K562 (cell line): ENCODE measurements around the gene C15orf62. TPM values are rescaled to one million over a fixed set of nuclear protein-coding genes. Genes with fewer than 3 reads are reported as not detected.

Experiments used
- BDP1 ChIP-seq: IDR thresholded peaks from 3 replicates; pipeline ENCODE4 v1.6.1; 2011; ENCODE audit not compliant: insufficient read length, insufficient read depth
- BMI1 ChIP-seq: fragments of 150-350 bp; IDR thresholded peaks from 2 replicates; pipeline ENCODE4 v1.6.1; 2014; ENCODE audit warnings: low read length
- CAMTA2 ChIP-seq: fragments of 250-450 bp; sonication (Bioruptor Pico); conservative IDR thresholded peaks from 2 replicates; pipeline ENCODE4 v1.5.1; 2022
- FIP1L1 ChIP-seq: fragments of 200-400 bp; formaldehyde crosslinking; IDR thresholded peaks from 2 replicates; pipeline ENCODE4 v1.6.1; 2018; ENCODE audit warnings: mild to moderate bottlenecking, low read depth, low read length; ENCODE audit not compliant: poor library complexity, severe bottlenecking
- NFYB ChIP-seq: IDR thresholded peaks from 2 replicates; pipeline ENCODE4 v1.6.1; 2011; ENCODE audit warnings: mild to moderate bottlenecking, moderate library complexity; ENCODE audit not compliant: insufficient read length; ENCODE audit errors: extremely low read depth
- ZNF121 ChIP-seq: sonication (generic); formaldehyde crosslinking; conservative IDR thresholded peaks from 2 replicates; pipeline ENCODE4 v1.8.0; 2022; ENCODE audit warnings: missing genetic modification reagents
- ZNF165 ChIP-seq: fragments of 250-450 bp; sonication (Bioruptor Pico); IDR thresholded peaks from 2 replicates; pipeline ENCODE4 v1.4.0; 2020; ENCODE audit warnings: borderline replicate concordance
- ZNF589 ChIP-seq: fragments of 200-800 bp; sonication (Bioruptor generic); IDR thresholded peaks from 2 replicates; pipeline ENCODE4 v1.6.1; 2016; ENCODE audit warnings: low read depth, missing genetic modification characterization, missing compliant biosample characterization
- polyA plus RNA-seq, 8 experiments: library from polyadenylated mRNA; depleted of rRNA in 4 of 8; stranded (reverse) in 5 of 8; unstranded in 3 of 8; fragments of >200 nt; fragmentation: Nextera tagmentation in 2 of 8; fragmentation: Illumina TruSeq in 1 of 8; extraction: Ambion mirVana in 2 of 8; extraction: Trizol in 1 of 8; gene quantifications; 2 replicates each; pipeline versions ENCODE4 v1.2.1 to v1.2.3, GENCODE V29; 2011 to 2014; ENCODE audit warnings: inconsistent platforms in 1 of 8, missing spikeins in 1 of 8
- total RNA-seq, 7 experiments: library from RNA; depleted of rRNA in 6 of 7; stranded (reverse); fragments of >200 nt in 6 of 7; fragmentation: Illumina TruSeq in 2 of 7; extraction: Trizol in 2 of 7; gene quantifications; 2 replicates each; pipeline versions ENCODE4 v1.2.1 to v1.2.3, GENCODE V29; 2011 to 2021; ENCODE audit warnings: low replicate concordance in 1 of 7
- TF ChIP-seq, protein P1 (sequence below): fragments of 450-650 bp; IDR thresholded peaks from 2 replicates; pipeline ENCODE4 v1.6.1; 2016; ENCODE audit warnings: mild to moderate bottlenecking, moderate library complexity
- TF ChIP-seq, protein P2 (sequence below): sonication (generic); formaldehyde crosslinking; IDR thresholded peaks from 2 replicates; pipeline ENCODE4 v1.8.0; 2022; ENCODE audit warnings: mild to moderate bottlenecking, missing genetic modification reagents
- TF ChIP-seq, protein P3 (sequence below): fragments of 250-450 bp; sonication (Bioruptor Pico); IDR thresholded peaks from 2 replicates; pipeline ENCODE4 v1.5.0; 2021
- TF ChIP-seq, protein P4 (sequence below): fragments of 250-450 bp; sonication (Bioruptor Pico); IDR thresholded peaks from 2 replicates; pipeline ENCODE4 v1.5.0; 2020; ENCODE audit warnings: mild to moderate bottlenecking, borderline replicate concordance

The C15orf62 gene
- total and polyA plus RNA-seq, 9 of the 15 experiments (the other 6 are each of a cell fraction or from before 2014, with no cell fraction given): 0.01 to 0.76 (median 0.30) TPM; not detected in 1

DNA sequence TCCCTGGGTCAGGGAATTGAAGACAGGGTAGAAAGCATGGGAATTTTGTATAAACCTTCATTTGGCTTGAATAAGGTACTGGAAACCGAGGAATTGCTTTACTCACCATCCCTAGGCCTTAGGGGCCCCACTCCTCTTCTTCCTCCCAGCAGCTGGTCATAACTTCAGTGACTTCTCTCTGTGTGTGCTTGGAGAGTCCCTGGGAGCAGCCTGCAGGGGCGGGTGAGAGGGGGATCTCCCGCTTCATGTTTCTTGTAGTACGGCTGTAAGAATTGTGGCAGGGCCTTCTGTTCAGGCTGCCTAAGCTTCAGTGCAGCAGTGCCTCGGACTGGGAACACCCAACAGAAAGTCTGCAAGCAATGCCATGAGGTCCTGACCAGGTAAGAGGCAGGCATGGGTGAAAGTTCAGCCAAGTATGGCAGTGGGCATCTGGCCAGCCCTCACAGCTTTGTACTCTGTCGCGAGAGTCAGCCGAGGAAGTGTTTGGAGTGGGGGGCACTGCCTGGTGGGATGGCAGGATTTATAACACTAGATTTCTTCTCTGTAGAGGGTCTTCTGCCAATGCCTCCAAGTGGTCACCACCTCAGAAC is 39.2 kb downstream of the C15orf62 start (continued):
- TF ChIP-seq, protein P1, sequence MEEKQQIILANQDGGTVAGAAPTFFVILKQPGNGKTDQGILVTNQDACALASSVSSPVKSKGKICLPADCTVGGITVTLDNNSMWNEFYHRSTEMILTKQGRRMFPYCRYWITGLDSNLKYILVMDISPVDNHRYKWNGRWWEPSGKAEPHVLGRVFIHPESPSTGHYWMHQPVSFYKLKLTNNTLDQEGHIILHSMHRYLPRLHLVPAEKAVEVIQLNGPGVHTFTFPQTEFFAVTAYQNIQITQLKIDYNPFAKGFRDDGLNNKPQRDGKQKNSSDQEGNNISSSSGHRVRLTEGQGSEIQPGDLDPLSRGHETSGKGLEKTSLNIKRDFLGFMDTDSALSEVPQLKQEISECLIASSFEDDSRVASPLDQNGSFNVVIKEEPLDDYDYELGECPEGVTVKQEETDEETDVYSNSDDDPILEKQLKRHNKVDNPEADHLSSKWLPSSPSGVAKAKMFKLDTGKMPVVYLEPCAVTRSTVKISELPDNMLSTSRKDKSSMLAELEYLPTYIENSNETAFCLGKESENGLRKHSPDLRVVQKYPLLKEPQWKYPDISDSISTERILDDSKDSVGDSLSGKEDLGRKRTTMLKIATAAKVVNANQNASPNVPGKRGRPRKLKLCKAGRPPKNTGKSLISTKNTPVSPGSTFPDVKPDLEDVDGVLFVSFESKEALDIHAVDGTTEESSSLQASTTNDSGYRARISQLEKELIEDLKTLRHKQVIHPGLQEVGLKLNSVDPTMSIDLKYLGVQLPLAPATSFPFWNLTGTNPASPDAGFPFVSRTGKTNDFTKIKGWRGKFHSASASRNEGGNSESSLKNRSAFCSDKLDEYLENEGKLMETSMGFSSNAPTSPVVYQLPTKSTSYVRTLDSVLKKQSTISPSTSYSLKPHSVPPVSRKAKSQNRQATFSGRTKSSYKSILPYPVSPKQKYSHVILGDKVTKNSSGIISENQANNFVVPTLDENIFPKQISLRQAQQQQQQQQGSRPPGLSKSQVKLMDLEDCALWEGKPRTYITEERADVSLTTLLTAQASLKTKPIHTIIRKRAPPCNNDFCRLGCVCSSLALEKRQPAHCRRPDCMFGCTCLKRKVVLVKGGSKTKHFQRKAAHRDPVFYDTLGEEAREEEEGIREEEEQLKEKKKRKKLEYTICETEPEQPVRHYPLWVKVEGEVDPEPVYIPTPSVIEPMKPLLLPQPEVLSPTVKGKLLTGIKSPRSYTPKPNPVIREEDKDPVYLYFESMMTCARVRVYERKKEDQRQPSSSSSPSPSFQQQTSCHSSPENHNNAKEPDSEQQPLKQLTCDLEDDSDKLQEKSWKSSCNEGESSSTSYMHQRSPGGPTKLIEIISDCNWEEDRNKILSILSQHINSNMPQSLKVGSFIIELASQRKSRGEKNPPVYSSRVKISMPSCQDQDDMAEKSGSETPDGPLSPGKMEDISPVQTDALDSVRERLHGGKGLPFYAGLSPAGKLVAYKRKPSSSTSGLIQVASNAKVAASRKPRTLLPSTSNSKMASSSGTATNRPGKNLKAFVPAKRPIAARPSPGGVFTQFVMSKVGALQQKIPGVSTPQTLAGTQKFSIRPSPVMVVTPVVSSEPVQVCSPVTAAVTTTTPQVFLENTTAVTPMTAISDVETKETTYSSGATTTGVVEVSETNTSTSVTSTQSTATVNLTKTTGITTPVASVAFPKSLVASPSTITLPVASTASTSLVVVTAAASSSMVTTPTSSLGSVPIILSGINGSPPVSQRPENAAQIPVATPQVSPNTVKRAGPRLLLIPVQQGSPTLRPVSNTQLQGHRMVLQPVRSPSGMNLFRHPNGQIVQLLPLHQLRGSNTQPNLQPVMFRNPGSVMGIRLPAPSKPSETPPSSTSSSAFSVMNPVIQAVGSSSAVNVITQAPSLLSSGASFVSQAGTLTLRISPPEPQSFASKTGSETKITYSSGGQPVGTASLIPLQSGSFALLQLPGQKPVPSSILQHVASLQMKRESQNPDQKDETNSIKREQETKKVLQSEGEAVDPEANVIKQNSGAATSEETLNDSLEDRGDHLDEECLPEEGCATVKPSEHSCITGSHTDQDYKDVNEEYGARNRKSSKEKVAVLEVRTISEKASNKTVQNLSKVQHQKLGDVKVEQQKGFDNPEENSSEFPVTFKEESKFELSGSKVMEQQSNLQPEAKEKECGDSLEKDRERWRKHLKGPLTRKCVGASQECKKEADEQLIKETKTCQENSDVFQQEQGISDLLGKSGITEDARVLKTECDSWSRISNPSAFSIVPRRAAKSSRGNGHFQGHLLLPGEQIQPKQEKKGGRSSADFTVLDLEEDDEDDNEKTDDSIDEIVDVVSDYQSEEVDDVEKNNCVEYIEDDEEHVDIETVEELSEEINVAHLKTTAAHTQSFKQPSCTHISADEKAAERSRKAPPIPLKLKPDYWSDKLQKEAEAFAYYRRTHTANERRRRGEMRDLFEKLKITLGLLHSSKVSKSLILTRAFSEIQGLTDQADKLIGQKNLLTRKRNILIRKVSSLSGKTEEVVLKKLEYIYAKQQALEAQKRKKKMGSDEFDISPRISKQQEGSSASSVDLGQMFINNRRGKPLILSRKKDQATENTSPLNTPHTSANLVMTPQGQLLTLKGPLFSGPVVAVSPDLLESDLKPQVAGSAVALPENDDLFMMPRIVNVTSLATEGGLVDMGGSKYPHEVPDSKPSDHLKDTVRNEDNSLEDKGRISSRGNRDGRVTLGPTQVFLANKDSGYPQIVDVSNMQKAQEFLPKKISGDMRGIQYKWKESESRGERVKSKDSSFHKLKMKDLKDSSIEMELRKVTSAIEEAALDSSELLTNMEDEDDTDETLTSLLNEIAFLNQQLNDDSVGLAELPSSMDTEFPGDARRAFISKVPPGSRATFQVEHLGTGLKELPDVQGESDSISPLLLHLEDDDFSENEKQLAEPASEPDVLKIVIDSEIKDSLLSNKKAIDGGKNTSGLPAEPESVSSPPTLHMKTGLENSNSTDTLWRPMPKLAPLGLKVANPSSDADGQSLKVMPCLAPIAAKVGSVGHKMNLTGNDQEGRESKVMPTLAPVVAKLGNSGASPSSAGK: no peak
- TF ChIP-seq NFYB: no peak
- no peak for TF ChIP-seq ZNF165 (CRISPR knock-in tag)
- TF ChIP-seq, protein P2, sequence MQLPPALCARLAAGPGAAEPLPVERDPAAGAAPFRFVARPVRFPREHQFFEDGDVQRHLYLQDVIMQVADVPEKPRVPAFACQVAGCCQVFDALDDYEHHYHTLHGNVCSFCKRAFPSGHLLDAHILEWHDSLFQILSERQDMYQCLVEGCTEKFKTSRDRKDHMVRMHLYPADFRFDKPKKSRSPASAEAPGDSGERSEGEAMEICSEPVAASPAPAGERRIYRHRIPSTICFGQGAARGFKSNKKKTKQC: no peak
- TF ChIP-seq, protein P3, sequence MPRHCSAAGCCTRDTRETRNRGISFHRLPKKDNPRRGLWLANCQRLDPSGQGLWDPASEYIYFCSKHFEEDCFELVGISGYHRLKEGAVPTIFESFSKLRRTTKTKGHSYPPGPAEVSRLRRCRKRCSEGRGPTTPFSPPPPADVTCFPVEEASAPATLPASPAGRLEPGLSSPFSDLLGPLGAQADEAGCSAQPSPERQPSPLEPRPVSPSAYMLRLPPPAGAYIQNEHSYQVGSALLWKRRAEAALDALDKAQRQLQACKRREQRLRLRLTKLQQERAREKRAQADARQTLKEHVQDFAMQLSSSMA (CRISPR knock-in tag): no peak
- no peak for TF ChIP-seq FIP1L1
- TF ChIP-seq ZNF589 (CRISPR knock-in tag): no peak
- TF ChIP-seq, protein P4, sequence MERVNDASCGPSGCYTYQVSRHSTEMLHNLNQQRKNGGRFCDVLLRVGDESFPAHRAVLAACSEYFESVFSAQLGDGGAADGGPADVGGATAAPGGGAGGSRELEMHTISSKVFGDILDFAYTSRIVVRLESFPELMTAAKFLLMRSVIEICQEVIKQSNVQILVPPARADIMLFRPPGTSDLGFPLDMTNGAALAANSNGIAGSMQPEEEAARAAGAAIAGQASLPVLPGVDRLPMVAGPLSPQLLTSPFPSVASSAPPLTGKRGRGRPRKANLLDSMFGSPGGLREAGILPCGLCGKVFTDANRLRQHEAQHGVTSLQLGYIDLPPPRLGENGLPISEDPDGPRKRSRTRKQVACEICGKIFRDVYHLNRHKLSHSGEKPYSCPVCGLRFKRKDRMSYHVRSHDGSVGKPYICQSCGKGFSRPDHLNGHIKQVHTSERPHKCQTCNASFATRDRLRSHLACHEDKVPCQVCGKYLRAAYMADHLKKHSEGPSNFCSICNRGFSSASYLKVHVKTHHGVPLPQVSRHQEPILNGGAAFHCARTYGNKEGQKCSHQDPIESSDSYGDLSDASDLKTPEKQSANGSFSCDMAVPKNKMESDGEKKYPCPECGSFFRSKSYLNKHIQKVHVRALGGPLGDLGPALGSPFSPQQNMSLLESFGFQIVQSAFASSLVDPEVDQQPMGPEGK: no peak
- TF ChIP-seq ZNF121: no peak
- no peak for TF ChIP-seq BDP1
- no peak for TF ChIP-seq CAMTA2 (CRISPR knock-in tag)
- no peak for TF ChIP-seq BMI1
